COR-L47 (cell line): Measurements from ENCODE around the gene PRTG.
"Not testable (repeated sequence)": the region's sequence is repeated elsewhere in the genome, so short reads cannot be mapped to it uniquely, and the experiment has no call there.

Experiments used
- DNase-seq: peaks from one replicate; lab custom pipeline; 2025; lab: John Stamatoyannopoulos, UW

Gene PRTG

DNA sequence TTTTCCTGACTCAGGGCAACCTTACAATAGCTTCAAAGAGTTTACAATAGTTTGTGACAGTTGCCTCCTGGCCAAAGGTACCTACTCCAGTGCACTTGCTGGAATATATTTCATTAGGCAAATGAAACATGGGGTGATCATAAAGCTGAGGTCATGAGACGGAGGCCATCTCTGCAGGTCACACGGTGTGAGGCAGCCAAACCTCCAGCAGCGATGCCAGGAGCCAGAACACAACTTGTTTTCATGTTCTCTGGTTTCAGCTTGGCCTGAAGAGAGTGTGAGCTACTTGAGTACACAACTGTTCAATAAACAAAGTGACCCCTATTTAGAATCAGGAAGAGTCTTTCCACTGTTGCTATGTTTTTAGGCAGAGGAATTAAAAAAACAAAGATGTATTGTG, 112.1 kb downstream of the PRTG start:
- DNase-seq, result no peak

DNA sequence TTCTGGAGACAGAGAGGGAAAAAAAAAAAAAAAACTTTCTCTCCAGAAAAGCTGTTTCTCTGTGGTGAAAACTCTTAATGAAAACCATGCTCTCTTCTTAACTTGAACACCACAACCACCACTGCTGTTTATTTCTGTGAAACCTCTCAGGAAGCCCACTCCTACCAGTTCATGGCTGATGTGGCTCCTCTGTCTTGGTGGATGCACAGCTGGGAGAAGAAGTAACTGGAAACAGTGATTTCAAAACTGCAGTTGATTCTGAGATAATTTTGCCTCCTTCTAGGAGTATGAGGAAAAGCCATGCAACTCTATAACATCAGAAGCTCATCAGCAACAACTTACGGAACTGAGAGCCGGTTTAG, 114.6 kb downstream of the PRTG start:
- DNase-seq, result no peak

DNA sequence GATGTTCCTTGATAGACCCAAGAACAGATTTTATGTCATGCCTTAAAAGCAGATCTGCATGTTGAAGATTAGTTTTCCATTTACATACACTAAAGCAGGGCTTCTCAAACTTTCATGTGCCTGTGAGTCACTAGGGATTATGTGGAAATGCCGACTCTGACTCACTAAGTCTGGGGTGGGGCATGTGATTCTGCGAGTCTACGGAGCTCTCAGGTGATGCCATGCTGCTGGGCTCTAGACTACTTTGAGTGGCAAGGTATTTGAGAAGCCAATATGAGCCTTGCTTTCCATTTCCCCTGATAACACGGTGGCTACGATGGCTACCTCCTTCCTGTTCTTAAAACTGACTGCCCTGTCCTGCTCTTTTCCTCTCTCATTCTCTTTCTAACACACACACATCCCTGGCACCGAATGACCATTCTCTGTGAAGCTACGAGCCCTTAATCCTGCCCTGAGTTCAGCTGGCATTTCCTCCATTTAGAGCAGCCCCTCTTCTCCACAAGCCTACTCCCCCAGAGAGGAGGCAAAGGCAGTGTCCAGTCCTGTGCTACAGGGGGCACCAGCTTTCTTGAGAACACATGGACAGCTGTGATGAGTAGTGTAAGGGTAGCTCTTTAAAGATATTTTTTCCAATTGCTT, 115.1 kb downstream of the PRTG start:
- DNase-seq, result no peak

DNA sequence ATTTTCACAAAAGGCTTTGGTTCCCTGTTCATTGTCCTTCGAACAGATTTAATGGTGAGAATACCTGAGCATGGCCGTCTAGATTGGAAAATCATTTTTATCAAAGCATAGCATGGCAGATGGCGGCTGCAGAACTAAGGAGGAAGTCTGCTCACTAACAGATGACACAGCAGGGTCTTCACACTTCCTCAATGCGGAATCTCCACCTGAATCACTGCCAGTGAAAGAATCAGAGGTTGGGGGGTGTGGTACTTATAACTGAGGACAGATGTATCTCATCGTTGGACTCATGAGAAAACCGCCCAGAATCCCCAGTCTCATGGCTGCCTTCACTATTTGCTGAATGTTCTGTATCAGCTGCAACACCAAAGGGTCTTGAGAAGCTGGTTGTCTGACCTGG, 123.2 kb downstream of the PRTG start:
- DNase-seq, result no peak

DNA sequence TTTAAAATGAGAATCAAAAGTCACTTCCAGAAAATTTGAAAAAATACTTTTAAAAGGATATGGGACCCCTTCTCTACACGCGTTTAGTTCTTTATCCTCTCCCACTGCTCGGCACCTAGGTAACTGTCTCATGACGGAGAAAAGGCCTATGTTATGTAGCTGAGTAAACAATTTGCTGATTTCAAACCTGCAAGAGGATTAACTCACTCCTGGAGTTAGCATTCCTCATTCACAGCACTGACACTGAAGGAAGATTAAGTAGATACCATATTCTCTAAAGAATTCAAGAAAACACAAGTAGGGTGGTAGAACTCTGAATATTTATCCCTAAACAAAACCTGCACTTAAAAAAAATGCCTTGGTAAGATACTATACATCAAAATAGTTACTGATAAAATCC, 124.6 kb downstream of the PRTG start:
- no peak for DNase-seq

DNA sequence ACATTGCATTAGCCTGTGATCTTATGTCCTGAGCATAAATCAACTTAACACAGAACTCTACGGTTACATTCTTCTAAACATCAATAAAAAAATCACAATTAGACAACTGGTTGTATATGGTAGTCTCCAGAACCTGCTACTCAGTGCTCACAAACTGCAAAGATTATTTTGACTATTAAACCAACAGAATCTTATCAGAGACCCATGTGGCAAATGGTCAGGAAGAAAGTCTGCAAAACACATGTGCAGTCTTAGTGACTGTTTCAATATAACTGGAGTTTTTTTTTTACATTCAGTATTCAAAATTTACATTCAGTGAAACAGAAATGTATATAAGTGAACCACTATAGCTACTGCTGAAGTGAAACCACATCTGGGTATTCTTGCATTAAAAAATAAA, 127.5 kb downstream of the PRTG start:
- DNase-seq, result no peak

DNA sequence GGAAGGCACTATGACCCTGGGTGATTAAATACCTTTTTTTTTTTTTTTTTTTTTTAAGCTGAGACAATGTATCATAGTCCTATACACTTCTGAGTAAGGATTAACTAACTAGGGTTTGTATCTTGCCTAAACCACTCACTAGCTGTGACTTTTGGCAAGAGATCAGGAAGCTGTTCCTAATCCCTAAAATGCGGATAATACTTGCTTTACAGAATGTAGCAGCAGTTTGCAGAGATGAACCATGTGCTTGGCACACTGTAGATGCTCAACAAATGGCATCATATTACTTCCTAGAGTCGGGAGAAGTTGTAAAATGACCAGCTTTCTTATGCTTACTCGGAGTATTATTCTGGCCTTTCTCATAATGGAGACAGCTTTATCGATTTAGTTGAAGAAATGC, 129.2 kb downstream of the PRTG start:
- no peak for DNase-seq

DNA sequence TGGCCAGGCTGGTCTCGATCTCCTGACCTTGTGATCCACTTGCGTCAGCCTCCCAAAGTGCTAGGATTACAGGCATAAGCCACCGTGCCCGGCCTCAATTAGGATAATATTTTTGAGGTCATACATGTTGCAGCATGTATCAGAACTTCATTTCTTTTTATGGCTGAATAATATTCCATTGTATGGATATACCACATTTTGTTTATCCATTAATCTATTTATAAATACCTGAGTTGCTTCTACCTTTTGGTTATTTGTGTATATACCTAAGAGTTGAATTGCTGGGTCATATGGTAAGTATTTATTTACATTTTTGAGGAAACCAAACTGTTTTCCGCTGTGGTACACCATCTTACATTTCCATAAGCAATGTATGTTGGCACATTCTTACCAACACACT, 136.7 kb downstream of the PRTG start:
- DNase-seq, result no peak

DNA sequence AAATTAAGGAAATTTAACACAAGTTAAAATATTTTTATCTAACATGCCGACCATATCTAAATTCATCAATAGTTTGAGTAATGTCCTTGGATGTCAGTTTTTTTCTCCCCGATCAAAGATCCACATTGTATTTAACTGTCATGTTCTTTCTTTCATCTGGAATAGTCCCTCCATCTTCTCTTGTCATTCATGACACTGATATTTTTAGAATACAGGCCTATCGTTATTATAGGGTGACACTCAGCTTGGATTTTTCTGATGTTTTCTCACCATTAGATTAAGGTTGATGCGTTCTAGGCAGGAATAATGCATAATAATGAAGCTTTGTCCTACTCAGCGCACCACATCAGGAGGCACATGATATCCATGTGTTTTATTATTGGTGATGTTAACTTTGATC, 141.6 kb downstream of the PRTG start:
- DNase-seq, result no peak

DNA sequence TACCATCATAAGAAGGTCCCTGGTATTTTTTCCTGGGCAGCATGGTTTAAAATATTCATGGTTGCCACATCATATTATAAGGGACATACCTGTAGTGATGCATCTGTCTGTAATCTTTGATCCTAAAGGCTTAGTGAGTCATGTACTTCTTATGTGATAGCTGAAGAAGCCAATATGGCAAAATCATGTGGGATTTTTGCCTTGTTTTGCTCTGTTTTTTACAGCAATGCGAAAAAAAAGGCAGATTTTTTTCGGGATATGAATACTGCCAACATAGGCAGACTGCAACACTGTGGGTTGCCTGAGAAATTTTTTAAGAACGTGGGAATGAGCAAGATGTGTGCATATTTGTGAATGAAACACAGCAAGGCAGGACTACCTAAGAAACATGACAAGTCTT, 143.5 kb downstream of the PRTG start:
- DNase-seq, result no peak

DNA sequence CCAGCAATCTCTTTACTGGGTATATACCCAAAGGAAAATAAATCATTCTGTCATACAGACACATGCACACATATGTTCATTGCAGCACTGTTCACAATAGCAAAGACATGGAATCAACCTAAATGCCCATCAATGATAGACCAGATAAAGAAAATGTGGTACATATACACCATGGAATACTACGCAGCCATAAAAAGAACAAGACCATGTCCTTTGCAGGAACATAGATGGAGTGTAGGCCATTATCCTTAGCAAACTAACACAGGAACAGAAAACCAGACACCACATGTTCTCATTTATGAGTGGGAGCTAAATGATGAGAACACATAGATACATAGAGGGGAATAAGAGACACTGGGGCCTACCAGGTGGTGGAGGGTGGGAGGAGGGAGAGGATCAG, 149.9 kb downstream of the PRTG start:
- DNase-seq, result not testable (repeated sequence)

DNA sequence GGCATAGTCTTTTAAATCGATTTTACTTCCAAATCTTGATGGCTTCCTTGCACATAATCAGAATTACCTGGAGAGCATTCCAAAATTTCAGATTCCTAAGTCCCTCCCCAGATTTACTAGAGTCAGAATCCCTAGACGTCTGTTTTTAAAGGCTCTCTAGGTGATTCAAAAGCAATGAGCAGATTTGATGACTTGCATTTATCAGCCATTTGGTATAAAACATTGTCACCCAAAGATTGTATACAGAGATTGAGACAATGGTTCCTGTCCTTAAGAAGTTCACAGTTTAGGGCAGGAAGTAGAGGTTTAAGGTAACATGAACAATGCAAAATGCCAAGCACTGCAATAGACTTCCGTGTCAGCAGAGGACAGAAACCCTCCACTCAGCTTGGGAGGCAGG, 152.2 kb downstream of the PRTG start:
- DNase-seq, result no peak

DNA sequence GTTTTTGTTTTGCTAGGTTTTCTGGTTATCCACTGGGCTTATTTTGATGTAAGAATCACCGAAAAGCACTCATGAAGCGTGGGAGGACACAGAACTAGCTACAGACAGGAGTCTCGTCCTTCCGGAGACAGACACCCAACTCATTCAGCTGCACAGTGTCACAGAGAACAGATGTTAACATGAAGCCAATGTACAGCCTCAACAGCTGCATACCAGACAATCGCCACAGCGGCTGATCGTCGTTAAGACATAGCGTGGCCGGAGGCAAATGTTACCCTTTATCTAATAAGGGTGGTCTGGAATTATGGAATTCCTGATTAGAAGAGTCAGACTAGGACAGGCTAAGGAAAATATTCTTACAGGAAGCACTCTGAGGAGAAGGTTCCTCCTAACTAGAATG, 153.7 kb downstream of the PRTG start:
- no peak for DNase-seq

DNA sequence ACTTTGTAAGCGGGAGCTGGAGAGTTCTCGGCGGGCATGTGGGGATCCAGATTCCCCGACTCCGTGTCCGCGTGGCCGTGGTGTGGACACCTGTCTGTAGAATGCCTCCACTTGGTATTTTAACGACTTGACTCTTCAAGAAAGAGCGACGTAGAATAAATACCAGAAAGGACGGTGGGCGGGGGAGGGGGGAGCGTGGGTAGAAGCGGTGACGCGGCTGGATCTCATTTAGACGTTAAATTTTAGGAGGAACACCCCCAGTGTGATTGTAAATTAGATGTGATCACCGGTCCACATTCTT, 154.2 kb downstream of the PRTG start:
- DNase-seq, result no peak

DNA sequence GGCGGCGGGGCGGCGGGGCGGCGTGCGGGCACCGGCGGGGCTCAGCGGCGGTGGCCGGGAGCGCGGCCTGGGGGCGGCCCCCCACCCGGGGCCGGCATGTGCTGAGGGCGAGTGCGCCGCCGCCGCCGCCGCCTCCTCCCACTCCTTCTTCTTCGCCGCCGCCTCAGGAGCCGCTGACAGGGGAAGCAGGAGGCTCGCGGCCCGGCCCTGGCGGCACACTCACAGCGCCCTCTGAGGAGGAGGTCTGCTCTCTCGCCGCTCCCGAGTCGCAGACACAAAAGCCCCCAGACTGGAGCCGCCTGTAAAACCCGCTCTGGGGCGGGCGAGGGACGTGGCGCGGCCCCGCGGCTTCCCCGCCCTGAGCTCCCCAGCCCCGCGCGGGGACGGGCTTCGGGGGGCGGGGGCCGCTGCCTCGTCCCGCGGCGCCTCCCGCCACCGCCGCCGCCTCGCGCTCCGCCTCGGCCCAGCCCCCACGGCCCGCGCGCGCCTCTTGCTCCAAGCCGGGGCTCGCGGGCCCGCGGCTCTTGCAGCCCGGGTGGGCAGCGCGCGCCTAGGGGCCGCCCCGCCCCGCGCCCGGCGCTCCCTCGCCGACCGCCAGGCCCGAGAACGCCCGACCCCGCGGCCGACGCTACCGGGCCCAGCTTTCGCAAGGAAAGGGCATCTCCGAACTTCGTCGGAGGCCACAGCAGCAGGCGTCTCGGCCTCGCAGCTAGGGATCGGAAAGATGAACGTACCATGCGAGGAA, 154.7 kb downstream of the PRTG start, which contains the start of gene PYGO1:
Gene PYGO1, minus strand, starts transcription at position 276 of the 745 bp plus-strand sequence. CDS start 462 bp downstream, outside the sequence.
- peak; percentile 64 for DNase-seq

DNA sequence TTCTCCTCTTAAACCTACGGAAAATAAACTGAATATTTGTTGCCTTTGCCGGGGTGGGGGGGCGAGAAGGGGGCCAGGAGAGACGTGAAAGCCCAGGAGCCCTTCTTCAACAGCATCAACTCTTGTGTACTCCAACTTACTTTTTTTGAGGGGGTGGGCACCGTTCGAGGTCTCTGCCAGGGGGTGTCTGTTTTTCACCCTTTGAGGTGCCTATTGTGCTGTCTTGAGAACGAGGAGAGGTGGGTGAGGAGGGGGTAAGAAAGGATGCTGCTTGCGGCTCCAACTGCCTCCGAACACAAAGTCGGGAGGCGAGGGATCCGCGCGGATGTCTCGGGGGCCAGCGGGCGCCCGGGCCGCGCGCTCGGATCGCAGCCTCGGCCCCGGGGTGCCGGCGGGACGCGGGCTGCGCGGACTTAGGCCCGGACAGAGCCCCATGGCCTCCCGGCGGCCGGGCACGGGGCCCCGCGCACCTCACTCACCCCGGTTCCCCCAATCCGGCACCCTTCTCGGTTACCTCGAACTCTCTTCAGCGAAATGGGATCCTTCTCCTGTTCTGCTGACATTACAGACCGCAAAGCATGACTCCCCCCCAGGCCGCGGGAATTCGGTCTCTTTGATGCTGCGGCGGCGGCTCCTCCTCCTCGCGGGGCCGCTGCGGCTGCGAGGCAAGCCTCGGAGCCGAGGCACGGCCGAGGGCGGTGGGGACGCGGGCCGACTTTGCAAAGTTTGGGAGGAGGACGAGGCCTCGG, 155.5 kb downstream of the PRTG start:
- DNase-seq, result peak; percentile 17

DNA sequence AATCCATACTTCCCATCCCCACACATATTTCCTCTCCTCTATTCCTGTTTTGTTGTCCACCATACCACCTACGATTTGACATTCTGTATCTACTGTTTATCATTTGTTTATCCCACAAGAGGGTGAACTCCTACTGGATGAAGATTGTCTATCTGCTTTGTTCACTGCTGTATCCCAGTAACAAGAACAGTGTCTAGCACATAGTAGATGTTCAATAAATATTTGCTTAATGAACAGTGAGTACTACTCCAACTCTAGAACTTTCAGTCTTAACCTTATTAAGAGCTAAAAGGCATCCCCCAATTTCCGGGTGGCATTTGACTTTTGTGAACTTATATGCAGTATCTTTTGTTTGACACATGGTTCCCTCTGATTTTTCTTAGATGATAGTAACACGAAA, 156.1 kb downstream of the PRTG start:
- no peak for DNase-seq

DNA sequence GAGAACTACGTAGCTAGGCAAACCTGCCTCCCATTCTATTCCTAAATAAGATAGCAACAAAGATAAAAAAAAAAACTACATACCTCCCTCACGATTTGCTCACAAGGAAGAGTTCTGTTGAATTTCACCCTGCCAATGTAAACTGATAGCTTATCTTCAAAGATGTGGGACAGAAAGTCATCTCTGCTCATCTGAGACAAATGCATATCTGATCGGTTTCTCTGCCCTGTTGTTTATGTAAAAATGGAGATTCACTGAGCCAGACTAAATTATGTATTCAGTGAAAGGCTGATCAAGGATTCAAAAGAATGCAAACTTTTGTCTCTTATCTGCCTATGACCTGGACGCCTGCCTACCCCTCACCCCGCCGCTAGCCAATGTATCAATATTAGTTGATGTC, 166.0 kb downstream of the PRTG start:
- DNase-seq, result no peak

DNA sequence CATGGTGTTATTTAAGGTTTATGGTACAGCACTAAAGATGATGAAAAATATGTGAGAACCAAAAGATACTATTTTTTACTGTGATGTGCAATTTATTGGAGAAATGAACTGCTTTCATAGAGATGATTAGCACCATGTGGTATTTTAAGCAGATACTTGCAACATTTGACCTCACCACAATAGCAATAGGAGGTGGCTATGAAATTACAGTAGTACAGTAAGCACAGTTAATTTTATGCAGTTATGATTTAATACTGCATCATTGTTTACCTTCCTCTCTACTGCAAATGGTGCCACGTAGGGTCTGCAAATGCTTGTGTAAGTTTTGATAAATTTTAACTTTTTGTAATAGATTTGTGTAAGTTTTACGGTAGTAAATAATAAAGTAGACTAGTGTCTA, 168.9 kb downstream of the PRTG start:
- no peak for DNase-seq

DNA sequence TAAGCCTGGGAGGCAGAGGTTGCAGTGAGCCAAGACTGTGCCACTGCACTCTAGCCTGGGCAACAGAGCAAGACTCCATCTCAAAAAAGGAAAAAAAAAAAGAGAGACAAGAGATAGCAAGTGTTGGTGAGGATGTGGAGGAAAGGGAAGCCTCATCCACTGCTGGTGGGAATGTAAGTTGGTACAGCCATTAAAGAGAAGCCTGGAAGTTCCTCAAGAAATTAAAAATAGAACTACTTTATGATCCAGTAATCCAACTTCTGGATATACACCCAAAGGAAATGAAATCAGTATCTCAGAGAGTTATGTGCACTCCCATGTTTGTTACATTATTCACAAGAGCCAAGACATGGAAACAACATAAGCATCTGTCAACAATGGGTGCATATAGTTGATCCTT, 169.7 kb downstream of the PRTG start:
- no peak for DNase-seq

DNA sequence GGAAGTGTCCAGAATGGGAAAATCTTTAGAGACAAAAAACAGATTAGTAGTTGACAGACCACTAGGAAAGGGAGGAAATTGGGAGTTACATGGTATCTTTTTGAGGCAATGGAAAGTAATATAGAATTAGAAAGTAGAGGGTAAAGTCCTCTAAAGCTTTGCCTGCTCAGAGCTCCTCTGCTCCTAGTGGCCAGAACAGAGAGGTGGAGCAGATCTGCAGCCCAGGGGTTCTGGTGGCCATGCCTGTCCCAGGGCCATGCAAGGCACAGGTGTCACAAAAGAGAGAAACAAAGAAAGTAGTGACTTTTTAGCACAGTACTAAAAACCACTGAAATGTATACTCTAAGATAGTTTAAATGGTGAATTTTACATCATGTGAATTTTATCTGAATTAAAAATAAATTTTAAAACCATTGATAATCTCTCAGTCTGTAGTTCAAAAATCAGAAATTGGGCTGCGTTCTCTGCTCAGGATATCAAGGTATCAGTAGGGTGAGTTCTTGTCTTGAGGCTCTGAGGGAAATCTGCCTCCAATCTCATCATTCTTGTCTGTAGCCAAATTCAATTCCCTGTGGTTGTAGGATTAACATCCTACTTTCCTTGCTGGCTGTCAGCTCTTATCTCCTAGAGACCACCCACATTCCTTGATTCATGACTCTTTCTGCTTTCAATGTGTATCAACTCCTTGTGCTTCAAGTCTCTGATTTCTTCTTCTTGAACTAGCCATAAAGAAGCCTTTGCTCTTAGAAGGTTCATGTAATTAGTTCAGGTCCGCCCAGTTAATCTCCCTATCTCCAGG, 178.4 kb downstream of the PRTG start:
- no peak for DNase-seq

DNA sequence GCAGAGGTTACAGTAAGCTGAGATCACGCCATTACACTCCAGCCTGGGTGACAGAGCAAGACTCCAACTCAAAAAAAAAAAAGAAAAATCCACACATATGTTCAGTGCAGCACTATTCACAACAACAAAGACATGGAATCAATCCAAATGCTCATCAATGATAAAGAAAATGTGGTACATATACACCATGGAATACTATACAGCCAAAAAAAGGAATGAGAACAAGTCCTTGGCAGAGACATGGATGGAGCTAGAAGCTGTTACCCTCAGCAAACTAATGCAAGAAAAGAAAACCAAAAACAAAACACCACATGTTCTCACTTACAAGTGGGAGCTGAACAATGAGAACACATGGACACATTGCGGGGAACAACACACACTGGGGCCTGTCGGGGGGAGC, 180.4 kb downstream of the PRTG start:
- DNase-seq, result no peak
